ENCODE results near the gene PAX5.

PAX5 gene

DNA sequence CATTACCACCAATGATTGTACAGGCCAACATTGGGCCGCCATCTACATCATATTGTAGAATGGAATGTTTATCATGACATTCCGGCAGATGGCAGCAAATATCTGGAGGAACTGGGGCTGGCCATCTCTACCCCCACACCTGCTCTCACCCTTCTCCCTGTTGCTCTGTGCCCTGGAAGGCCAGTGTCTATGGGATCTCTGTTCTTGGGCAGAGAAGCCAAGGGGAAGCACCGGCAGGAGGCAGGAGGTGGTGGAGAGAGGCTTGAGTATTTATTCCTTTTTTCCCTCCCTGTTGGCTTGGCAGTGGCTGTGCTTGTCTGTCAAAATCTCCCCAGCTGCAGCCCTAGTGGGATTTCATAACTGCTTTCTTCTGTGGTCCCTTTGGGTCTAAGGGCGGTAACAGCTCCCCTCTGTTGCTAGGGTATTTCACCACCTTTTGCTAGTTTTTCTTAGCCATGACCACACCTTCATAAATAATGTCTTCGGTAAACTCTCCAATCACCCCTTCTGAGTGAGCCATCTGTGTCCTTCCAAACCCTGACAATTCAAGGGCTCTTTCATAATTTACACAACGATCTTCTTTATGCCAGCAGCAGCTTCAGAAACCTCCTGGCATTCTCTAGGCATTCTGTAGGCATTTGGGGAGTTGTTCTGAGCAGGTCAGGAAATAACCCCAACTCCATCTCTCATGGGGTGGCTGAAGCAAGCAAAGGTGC is 235.6 kb downstream of the PAX5 start:
- H3K27me3 ChIP-seq (ENCODE audit: control insufficient read depth in 1 of 2, insufficient read depth in 2 of 2, low read length in 2 of 2): peaks cover 10 to 26% of the 10 kb centered on the region in 2 donors
- H3K4me3 ChIP-seq (ENCODE audit: low read length in 2 of 2): no peak overlapping the region
- no peak overlapping the region for H3K9ac ChIP-seq (ENCODE audit: low read length in 2 of 2)
- H3K36me3 ChIP-seq (ENCODE audit: control insufficient read depth in 2 of 2, insufficient read depth in 2 of 2, low read length in 2 of 2): no peaks in the 10 kb centered on the region
- no peaks in the 10 kb centered on the region for H3K4me1 ChIP-seq (ENCODE audit: control insufficient read depth, insufficient read depth, low read length)
- H3K9me3 ChIP-seq (ENCODE audit: control insufficient read depth in 2 of 2, low read length in 2 of 2): peaks cover 0 to 10% of the 10 kb centered on the region in 2 donors
- no peak overlapping the region for H3K27ac ChIP-seq (ENCODE audit: low read length)

- Histone ChIP-seq H3K4me1 (ENCODE audit: control insufficient read depth, insufficient read depth, low read length) (no peaks in the 10 kb centered on the region), H3K27me3 (ENCODE audit: control insufficient read depth in 1 of 2, insufficient read depth in 2 of 2, low read length in 2 of 2) (peaks cover 10 to 25% of the 10 kb centered on the region in 2 donors), H3K9me3 (ENCODE audit: control insufficient read depth in 2 of 2, low read length in 2 of 2) (peaks cover 4 to 15% of the 10 kb centered on the region in 2 donors), H3K9ac (ENCODE audit: low read length in 2 of 2) (no peak overlapping the region), H3K27ac (ENCODE audit: low read length) (no peak overlapping the region), H3K36me3 (ENCODE audit: control insufficient read depth in 2 of 2, insufficient read depth in 2 of 2, low read length in 2 of 2) (no peaks in the 10 kb centered on the region), H3K4me3 (ENCODE audit: low read length in 2 of 2) (no peak overlapping the region)
These were observed 236.4 kb downstream of the PAX5 start for GRCh38 chr9:36797471-36798220.

DNA sequence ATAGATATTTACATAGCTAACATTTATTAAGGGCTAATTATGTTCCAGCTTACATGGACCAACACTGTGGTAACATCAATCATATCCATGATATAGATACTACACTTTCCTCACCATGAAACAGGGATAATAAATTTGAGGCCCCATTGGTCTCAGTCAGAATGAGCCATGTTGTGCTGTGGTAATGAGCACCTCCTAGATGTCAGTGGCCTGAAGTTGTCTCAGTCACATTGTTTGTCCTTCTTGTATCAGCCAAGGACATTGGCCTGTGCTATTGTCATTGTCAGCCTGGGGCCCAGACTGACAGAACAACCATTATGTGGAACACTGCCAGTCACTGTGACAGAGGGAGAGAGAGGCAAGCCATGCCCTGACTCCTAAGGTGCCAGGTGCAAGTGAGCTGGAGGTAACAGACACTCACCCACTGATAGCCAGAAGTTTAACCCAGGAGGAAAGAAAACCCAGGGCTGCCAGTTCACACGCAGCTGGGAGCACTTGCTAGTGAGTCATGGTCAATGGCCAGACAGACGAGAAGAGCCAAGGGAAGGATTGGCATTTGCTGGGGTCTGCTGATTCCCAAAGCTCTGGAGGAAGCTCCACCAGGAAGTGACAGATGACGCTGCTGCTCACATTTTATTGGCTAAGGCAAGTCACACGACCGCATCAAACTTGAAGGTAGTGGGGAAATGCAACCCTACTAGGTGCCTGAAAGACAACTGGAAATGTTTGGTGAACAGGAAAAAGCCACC is 237.2 kb downstream of the PAX5 start:
- no peak overlapping the region for H3K9ac ChIP-seq (ENCODE audit: low read length in 2 of 2)
- H3K36me3 ChIP-seq (ENCODE audit: control insufficient read depth in 2 of 2, insufficient read depth in 2 of 2, low read length in 2 of 2): no peaks in the 10 kb centered on the region
- H3K27ac ChIP-seq (ENCODE audit: low read length): no peak overlapping the region
- H3K4me1 ChIP-seq (ENCODE audit: control insufficient read depth, insufficient read depth, low read length): no peaks in the 10 kb centered on the region
- peaks cover 4 to 15% of the 10 kb centered on the region in 2 donors for H3K9me3 ChIP-seq (ENCODE audit: control insufficient read depth in 2 of 2, low read length in 2 of 2)
- H3K4me3 ChIP-seq (ENCODE audit: low read length in 2 of 2): no peak overlapping the region
- H3K27me3 ChIP-seq (ENCODE audit: control insufficient read depth in 1 of 2, insufficient read depth in 2 of 2, low read length in 2 of 2): peaks cover 3 to 20% of the 10 kb centered on the region in 2 donors

DNA sequence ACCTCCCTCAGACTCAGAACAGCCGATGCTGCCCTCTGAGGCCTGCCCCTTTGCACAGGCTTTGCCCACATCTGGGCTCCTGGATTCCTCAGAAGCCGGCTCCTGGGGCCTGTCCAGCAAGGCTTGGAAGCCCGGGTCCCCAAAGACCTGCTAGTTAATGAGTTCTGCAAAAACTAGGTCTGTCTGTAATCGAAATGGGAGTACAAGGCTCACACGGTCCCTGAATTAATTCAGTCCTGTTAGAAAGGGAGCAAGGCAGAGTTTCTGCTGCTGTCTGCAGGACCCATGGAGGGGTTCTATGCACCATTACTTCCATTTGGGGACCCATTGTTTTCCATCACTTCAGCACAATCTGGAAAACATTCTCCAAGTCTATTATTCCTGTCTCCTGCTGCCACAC is 239.6 kb downstream of the PAX5 start:
- H3K4me1 ChIP-seq (ENCODE audit: control insufficient read depth, insufficient read depth, low read length): no peaks in the 10 kb centered on the region
- H3K4me3 ChIP-seq (ENCODE audit: low read length in 2 of 2): no peak overlapping the region
- H3K27me3 ChIP-seq (ENCODE audit: control insufficient read depth in 1 of 2, insufficient read depth in 2 of 2, low read length in 2 of 2): peaks cover 0 to 8% of the 10 kb centered on the region in 2 donors
- no peak overlapping the region for H3K9ac ChIP-seq (ENCODE audit: low read length in 2 of 2)
- peaks cover 4 to 15% of the 10 kb centered on the region in 2 donors for H3K9me3 ChIP-seq (ENCODE audit: control insufficient read depth in 2 of 2, low read length in 2 of 2)
- H3K27ac ChIP-seq (ENCODE audit: low read length): no peak overlapping the region
- no peaks in the 10 kb centered on the region for H3K36me3 ChIP-seq (ENCODE audit: control insufficient read depth in 2 of 2, insufficient read depth in 2 of 2, low read length in 2 of 2)

DNA sequence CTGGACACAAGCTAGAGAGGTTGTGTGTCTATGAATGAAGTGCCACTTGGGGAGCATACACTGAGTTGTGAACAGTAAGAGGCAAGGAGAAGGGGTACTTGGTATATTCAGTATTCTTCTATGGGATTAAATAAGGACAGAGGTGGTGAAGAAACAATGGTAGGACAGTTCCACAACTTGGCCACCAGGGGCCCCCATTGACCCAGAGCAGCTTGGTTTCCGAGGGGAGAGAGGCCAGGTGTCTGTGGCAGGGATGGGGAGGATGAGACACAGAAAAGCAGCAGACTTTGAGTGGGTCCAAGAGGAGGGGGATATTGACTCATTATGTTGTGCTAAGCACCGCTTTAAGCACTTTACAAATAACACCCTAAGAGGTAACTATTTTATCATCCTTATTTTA is 240.8 kb downstream of the PAX5 start:
- Histone ChIP-seq H3K9me3 (ENCODE audit: control insufficient read depth in 2 of 2, low read length in 2 of 2) (peaks cover 4 to 12% of the 10 kb centered on the region in 2 donors), H3K27ac (ENCODE audit: low read length) (no peak overlapping the region), H3K9ac (ENCODE audit: low read length in 2 of 2) (no peak overlapping the region), H3K27me3 (ENCODE audit: control insufficient read depth in 1 of 2, insufficient read depth in 2 of 2, low read length in 2 of 2) (peaks cover 3 to 8% of the 10 kb centered on the region in 2 donors), H3K4me3 (ENCODE audit: low read length in 2 of 2) (no peak overlapping the region), H3K4me1 (ENCODE audit: control insufficient read depth, insufficient read depth, low read length) (no peaks in the 10 kb centered on the region), H3K36me3 (ENCODE audit: control insufficient read depth in 2 of 2, insufficient read depth in 2 of 2, low read length in 2 of 2) (no peaks in the 10 kb centered on the region)

DNA sequence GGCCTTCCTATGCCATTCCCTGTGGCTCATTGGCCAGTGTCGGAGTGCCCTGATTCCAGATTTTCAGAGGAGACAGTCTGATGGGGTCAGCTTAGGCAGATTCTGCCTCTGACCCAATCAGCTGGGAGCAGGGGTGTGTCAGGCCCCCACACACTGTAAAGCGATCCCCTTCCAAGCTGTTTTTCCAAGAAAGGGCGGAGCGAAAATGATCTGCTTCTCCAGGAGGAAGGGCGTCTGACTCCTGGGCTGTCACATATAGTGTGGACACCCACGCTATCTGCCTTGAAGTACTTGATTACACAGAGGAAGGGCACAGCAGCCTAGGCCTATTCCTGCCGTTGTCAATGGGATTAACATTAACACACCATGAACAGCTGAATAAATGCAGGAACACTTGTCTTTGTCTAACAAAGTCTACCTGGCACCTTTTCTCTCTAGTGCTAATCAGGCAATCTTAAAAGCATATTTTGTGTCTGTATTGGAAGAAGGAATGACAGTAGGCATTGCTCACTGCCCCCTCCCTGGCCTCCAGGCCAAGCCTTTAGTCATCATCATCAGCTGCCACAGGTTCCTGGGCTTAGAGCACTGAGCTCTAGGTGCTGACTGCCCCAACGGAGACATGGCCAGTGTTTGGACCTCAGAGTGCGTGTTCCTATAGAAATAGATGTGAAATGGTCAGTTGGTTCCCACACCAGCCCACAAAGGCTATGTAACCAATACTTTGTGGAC is 242.7 kb downstream of the PAX5 start:
- peaks cover 4 to 10% of the 10 kb centered on the region in 2 donors for H3K9me3 ChIP-seq (ENCODE audit: control insufficient read depth in 2 of 2, low read length in 2 of 2)
- peaks cover 2 to 6% of the 10 kb centered on the region in 2 donors for H3K27me3 ChIP-seq (ENCODE audit: control insufficient read depth in 1 of 2, insufficient read depth in 2 of 2, low read length in 2 of 2)
- H3K27ac ChIP-seq (ENCODE audit: low read length): no peak overlapping the region
- H3K9ac ChIP-seq (ENCODE audit: low read length in 2 of 2): no peak overlapping the region
- H3K4me3 ChIP-seq (ENCODE audit: low read length in 2 of 2): no peak overlapping the region
- no peaks in the 10 kb centered on the region for H3K36me3 ChIP-seq (ENCODE audit: control insufficient read depth in 2 of 2, insufficient read depth in 2 of 2, low read length in 2 of 2)
- H3K4me1 ChIP-seq (ENCODE audit: control insufficient read depth, insufficient read depth, low read length): no peaks in the 10 kb centered on the region

GRCh38 chr9:36789886-36790285 is 244.2 kb downstream of the PAX5 start:
- no peak overlapping the region for H3K4me3 ChIP-seq (ENCODE audit: low read length in 2 of 2)
- peaks cover 4 to 10% of the 10 kb centered on the region in 2 donors for H3K9me3 ChIP-seq (ENCODE audit: control insufficient read depth in 2 of 2, low read length in 2 of 2)
- no peaks in the 10 kb centered on the region for H3K36me3 ChIP-seq (ENCODE audit: control insufficient read depth in 2 of 2, insufficient read depth in 2 of 2, low read length in 2 of 2)
- no peak overlapping the region for H3K27ac ChIP-seq (ENCODE audit: low read length)
- H3K27me3 ChIP-seq (ENCODE audit: control insufficient read depth in 1 of 2, insufficient read depth in 2 of 2, low read length in 2 of 2): peaks cover 5 to 7% of the 10 kb centered on the region in 2 donors
- no peak overlapping the region for H3K9ac ChIP-seq (ENCODE audit: low read length in 2 of 2)
- no peaks in the 10 kb centered on the region for H3K4me1 ChIP-seq (ENCODE audit: control insufficient read depth, insufficient read depth, low read length)

DNA sequence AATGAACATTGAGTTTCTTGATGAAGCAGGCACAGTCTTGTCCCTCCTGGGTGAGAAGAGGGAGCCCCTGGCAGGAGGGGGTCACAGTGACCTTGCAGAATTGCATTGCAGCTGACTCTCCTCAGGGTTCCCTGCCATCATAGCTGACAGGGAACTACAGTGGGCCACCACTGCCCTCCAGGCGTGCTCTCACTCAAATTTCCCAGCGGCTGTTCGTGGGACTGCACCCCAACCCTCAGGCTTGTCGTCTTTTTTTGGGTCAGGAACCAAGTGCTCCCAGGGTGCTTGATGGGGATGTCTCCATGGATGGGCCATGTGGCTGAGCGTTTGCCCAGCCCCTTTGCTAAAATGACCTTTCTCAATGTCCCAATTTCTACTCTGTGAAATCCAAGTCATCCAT is 245.5 kb downstream of the PAX5 start:
- Histone ChIP-seq H3K27me3 (ENCODE audit: control insufficient read depth in 1 of 2, insufficient read depth in 2 of 2, low read length in 2 of 2) (peaks cover 11 to 13% of the 10 kb centered on the region in 2 donors), H3K4me1 (ENCODE audit: control insufficient read depth, insufficient read depth, low read length) (no peaks in the 10 kb centered on the region), H3K9ac (ENCODE audit: low read length in 2 of 2) (no peak overlapping the region), H3K9me3 (ENCODE audit: control insufficient read depth in 2 of 2, low read length in 2 of 2) (peaks cover 4 to 6% of the 10 kb centered on the region in 2 donors), H3K4me3 (ENCODE audit: low read length in 2 of 2) (no peak overlapping the region), H3K36me3 (ENCODE audit: control insufficient read depth in 2 of 2, insufficient read depth in 2 of 2, low read length in 2 of 2) (no peaks in the 10 kb centered on the region), H3K27ac (ENCODE audit: low read length) (no peak overlapping the region)

- Histone ChIP-seq H3K9ac (ENCODE audit: low read length in 2 of 2) (no peak overlapping the region), H3K4me3 (ENCODE audit: low read length in 2 of 2) (no peak overlapping the region), H3K9me3 (ENCODE audit: control insufficient read depth in 2 of 2, low read length in 2 of 2) (no peaks in the 10 kb centered on the region), H3K36me3 (ENCODE audit: control insufficient read depth in 2 of 2, insufficient read depth in 2 of 2, low read length in 2 of 2) (no peaks in the 10 kb centered on the region), H3K27me3 (ENCODE audit: control insufficient read depth in 1 of 2, insufficient read depth in 2 of 2, low read length in 2 of 2) (peaks cover 15 to 17% of the 10 kb centered on the region in 2 donors), H3K4me1 (ENCODE audit: control insufficient read depth, insufficient read depth, low read length) (no peaks in the 10 kb centered on the region), H3K27ac (ENCODE audit: low read length) (no peak overlapping the region)
These were observed 246.4 kb downstream of the PAX5 start for GRCh38 chr9:36787709-36788108.
